IMR-90 (cell line): ENCODE data around the gene ILK. TPM values are rescaled to one million over a fixed set of nuclear protein-coding genes. Genes with fewer than 3 reads are reported as not detected.
A peak's percentile ranks its signal among the peaks of the same experiment; 100 is the strongest.

Source experiments
- ATAC-seq: fragments of 200-7000 bp; cut with Tn5 transposase; 2 replicates; pipeline ENCODE4 v1.9.1; 2020; ENCODE audit warnings: low read depth, mild to moderate bottlenecking, moderate library complexity
- BruUV-seq: library from RNA; stranded (reverse); fragments of 400-500 nt; replicated peaks from 2 replicates; lab custom pipeline; 2021; lab: Mats Ljungman, UMichigan
- CTCF ChIA-PET: fragments of 300-600 bp; formaldehyde crosslinking; extraction: SDS; loops from one replicate; lab custom pipeline; 2021; ENCODE audit warnings: antibody characterized with exemption; lab: Yijun Ruan, JAX
- POLR2A ChIA-PET: fragments of 300-600 bp; sonication (Branson Sonifier 250); formaldehyde crosslinking; loops from one replicate; lab custom pipeline; 2022; ENCODE audit warnings: antibody characterized with exemption; ENCODE audit not compliant: unreplicated experiment; lab: Charles Lee
- DNase-seq: peaks from one replicate; pipeline ENCODE4 v3.0.0; 2013
- H2AFZ ChIP-seq: replicated peaks from 2 replicates; pipeline ENCODE3; 2013; ENCODE audit warnings: low read length, mild to moderate bottlenecking; ENCODE audit not compliant: poor library complexity
- H2AK5ac ChIP-seq: 2 replicates; pipeline ENCODE4 v1.6.1; 2013; ENCODE audit warnings: low read depth, low read length, inconsistent platforms
- H2AK9ac ChIP-seq: replicated peaks from 2 replicates; pipeline ENCODE3; 2013; ENCODE audit warnings: mild to moderate bottlenecking, low read depth, low read length, moderate library complexity; ENCODE audit not compliant: poor library complexity
- H2BK120ac ChIP-seq: 2 replicates; pipeline ENCODE4 v1.6.1; 2013; ENCODE audit warnings: low read depth, low read length, inconsistent platforms
- H2BK15ac ChIP-seq: 3 replicates; pipeline ENCODE4 v1.6.1; 2013; ENCODE audit warnings: low read depth, low read length, inconsistent platforms
- H2BK20ac ChIP-seq: 2 replicates; pipeline ENCODE4 v1.6.1; 2013; ENCODE audit warnings: low read depth, mild to moderate bottlenecking, inconsistent platforms, low read length, moderate library complexity
- H2BK5ac ChIP-seq: 2 replicates; pipeline ENCODE4 v1.6.1; 2013; ENCODE audit warnings: mild to moderate bottlenecking, low read depth, low read length, inconsistent platforms; ENCODE audit not compliant: poor library complexity, severe bottlenecking
- H3K14ac ChIP-seq: replicated peaks from 2 replicates; pipeline ENCODE4 v1.6.1; 2013; ENCODE audit warnings: low read depth, low read length, inconsistent platforms
- H3K18ac ChIP-seq: 2 replicates; pipeline ENCODE4 v1.6.1; 2013; ENCODE audit warnings: low read depth, low read length, control low read depth
- H3K23ac ChIP-seq: 2 replicates; pipeline ENCODE4 v1.6.1; 2013; ENCODE audit warnings: low read depth, low read length, inconsistent platforms
- H3K27ac ChIP-seq: 2 replicates; pipeline ENCODE4 v1.5.1; 2013; ENCODE audit warnings: mild to moderate bottlenecking, control low read depth, low read length; ENCODE audit not compliant: insufficient read depth
- H3K27me3 ChIP-seq: 2 replicates; pipeline ENCODE4 v1.6.1; 2013; ENCODE audit warnings: low read length; ENCODE audit not compliant: control insufficient read depth, insufficient read depth
- H3K36me3 ChIP-seq: 2 replicates; pipeline ENCODE4 v1.6.1; 2013; ENCODE audit warnings: low read length, mixed read lengths; ENCODE audit not compliant: control insufficient read depth, insufficient read depth
- H3K4ac ChIP-seq: 2 replicates; pipeline ENCODE4 v1.6.1; 2013; ENCODE audit warnings: low read depth, low read length, inconsistent platforms
- H3K4me1 ChIP-seq: 2 replicates; pipeline ENCODE4 v1.6.1; 2013; ENCODE audit warnings: low read length, mixed read lengths; ENCODE audit not compliant: control insufficient read depth, insufficient read depth
- H3K4me2 ChIP-seq: 2 replicates; pipeline ENCODE4 v1.6.1; 2013; ENCODE audit warnings: low read depth, mild to moderate bottlenecking, control low read depth, low read length, moderate library complexity
- H3K4me3 ChIP-seq: 2 replicates; pipeline ENCODE4 v1.5.1; 2013; ENCODE audit warnings: low read depth, mild to moderate bottlenecking, control low read depth, low read length, moderate library complexity; ENCODE audit not compliant: insufficient read depth
- H3K56ac ChIP-seq: 2 replicates; pipeline ENCODE4 v1.6.1; 2013; ENCODE audit warnings: low read length, inconsistent platforms; ENCODE audit not compliant: insufficient read depth; ENCODE audit errors: extremely low read depth
- H3K79me1 ChIP-seq, 2 experiments: 2 replicates each; pipeline ENCODE4 v1.6.1; 2013; ENCODE audit warnings: low read length in 2 of 2, inconsistent platforms in 1 of 2, low read depth in 1 of 2
- H3K9ac ChIP-seq: 2 replicates; pipeline ENCODE4 v1.6.1; 2013; ENCODE audit warnings: low read depth, low read length, control low read depth
- H3K9me1 ChIP-seq: 2 replicates; pipeline ENCODE4 v1.6.1; 2013; ENCODE audit warnings: low read length, inconsistent platforms; ENCODE audit not compliant: insufficient read depth
- H3K9me3 ChIP-seq: 2 replicates; pipeline ENCODE4 v1.6.1; 2013; ENCODE audit warnings: low read length; ENCODE audit not compliant: control insufficient read depth, insufficient read depth
- H4K20me1 ChIP-seq: 2 replicates; pipeline ENCODE4 v1.6.1; 2013; ENCODE audit warnings: low read length, inconsistent platforms; ENCODE audit not compliant: insufficient read depth
- H4K5ac ChIP-seq: 2 replicates; pipeline ENCODE4 v1.6.1; 2013; ENCODE audit warnings: mild to moderate bottlenecking, low read depth, low read length, control low read depth
- H4K8ac ChIP-seq, 2 experiments: 2 replicates each; pipeline ENCODE4 v1.6.1; 2013; ENCODE audit warnings: low read depth in 2 of 2, low read length in 2 of 2, control low read depth in 1 of 2, inconsistent platforms in 1 of 2
- H4K91ac ChIP-seq: 2 replicates; pipeline ENCODE4 v1.6.1; 2013; ENCODE audit warnings: low read depth, low read length, inconsistent platforms; ENCODE audit not compliant: insufficient read depth
- ELK1 ChIP-seq: fragments of 150-350 bp; IDR thresholded peaks from 2 replicates; pipeline ENCODE4 v1.6.1; 2016; ENCODE audit warnings: low read depth, mild to moderate bottlenecking, low read length, moderate library complexity, borderline replicate concordance
- MAFK ChIP-seq: IDR thresholded peaks from 2 replicates; pipeline ENCODE4 v1.6.1; 2012; ENCODE audit warnings: low read depth, low read length, improper control_type of control experiment
- MAZ ChIP-seq: IDR thresholded peaks from 2 replicates; pipeline ENCODE4 v1.6.1; 2012; ENCODE audit warnings: low read depth, mild to moderate bottlenecking, low read length, improper control_type of control experiment, moderate library complexity, borderline replicate concordance
- NFE2L2 ChIP-seq: fragments of 150-350 bp; IDR thresholded peaks from 2 replicates; pipeline ENCODE4 v1.6.1; 2016; ENCODE audit warnings: low read depth, mild to moderate bottlenecking, low read length
- RCOR1 ChIP-seq: IDR thresholded peaks from 2 replicates; pipeline ENCODE4 v1.6.1; 2012; ENCODE audit warnings: mild to moderate bottlenecking, low read length, improper control_type of control experiment; ENCODE audit not compliant: insufficient replicate concordance
- RFX5 ChIP-seq: IDR thresholded peaks from 2 replicates; pipeline ENCODE4 v1.8.0; 2012; ENCODE audit warnings: low read depth, mild to moderate bottlenecking, low read length, moderate library complexity
- WGBS, 2 experiments: methylation state at CpG; one replicate each; pipeline versions ENCODE4 v1.1.5 to v1.1.7; 2013; ENCODE audit warnings: missing lambda C conversion rate in 2 of 2; ENCODE audit not compliant: insufficient read length in 1 of 2; ENCODE audit errors: extremely low coverage in 2 of 2; 5-methylcytosine and 5-hydroxymethylcytosine counted together
- dilution Hi-C: fragments of 300-500 bp; cut with HindIII; formaldehyde crosslinking; loops from one replicate; pipeline ENCODE4 v1.14.3; 2018; ENCODE audit warnings: low sequenced_read_pairs; ENCODE audit not compliant: unreplicated experiment
- in situ Hi-C: fragments of 300-500 bp; cut with MboI; formaldehyde crosslinking; loops from 3 replicates; pipeline ENCODE4 v1.14.3; 2019; ENCODE audit warnings: low sequenced_read_pairs, inconsistent platforms, mixed read lengths
- intact Hi-C: fragments of 100-400 bp; cut with micrococcal nuclease; formaldehyde crosslinking; loops from 2 replicates; pipeline ENCODE4 v1.10.0; 2022
- polyA plus RNA-seq, 3 experiments: library from polyadenylated mRNA; depleted of rRNA; stranded (reverse); fragments of >200 nt; gene quantifications; 2 replicates each; pipeline ENCODE4 v1.2.3, GENCODE V29; 2012; ENCODE audit warnings: low replicate concordance in 1 of 3
- total RNA-seq: library from RNA; depleted of rRNA; stranded (reverse); fragments of >200 nt; gene quantifications from 2 replicates; pipeline ENCODE4 v1.2.3, GENCODE V29; 2012

Gene ILK
- total and polyA plus RNA-seq, 2 of the 4 experiments (the other 2 are of a cell fraction) = 339 to 389 TPM

GRCh38 chr11:6616596-6617250, 13.1 kb downstream of the ILK start:
- peaks cover 9 to 57% of the 10 kb centered on the region in 2 experiments for H3K79me1 ChIP-seq
- no peak for TF ChIP-seq ELK1
- TF ChIP-seq MAZ = no peak
- no peak for TF ChIP-seq RFX5
- TF ChIP-seq NFE2L2 = no peak
- no peak for TF ChIP-seq MAFK
- TF ChIP-seq RCOR1 = no peak
- H3K9me1 ChIP-seq = peaks cover 19% of the 10 kb centered on the region
- H2BK5ac ChIP-seq = peak overlapping the region; percentile 9
- H3K9ac ChIP-seq = no peak overlapping the region
- H3K27me3 ChIP-seq = no peaks in the 10 kb centered on the region
- H3K56ac ChIP-seq = no peak overlapping the region
- peak overlapping the region; percentile 1 for H2AFZ ChIP-seq
- H3K4me1 ChIP-seq = peaks cover 9% of the 10 kb centered on the region
- ChIA-PET CTCF (interaction anchor here (0.8 kb wide), 1 partner anchor 12 kb away, joined by 3 read pairs; no protein-coding TSS in a partner anchor), POLR2A (interaction anchor here (1.1 kb wide), 1 partner anchor 8 kb away, joined by 4 read pairs; no protein-coding TSS in a partner anchor)
- H3K4me2 ChIP-seq = no peak overlapping the region
- H3K4ac ChIP-seq = peak overlapping the region; percentile 75
- H2AK5ac ChIP-seq = peak overlapping the region; percentile 43; the same call in 1 of the 2 replicates
- DNase-seq = no peak
- no peak overlapping the region for H3K27ac ChIP-seq
- dilution Hi-C loops (no loop called here), in situ Hi-C loops (loop anchor here (5.0 kb wide), 1 partner anchor 66 kb away; the partner anchor contains the start of gene MRPL17), intact Hi-C loops (loop anchor here (5.0 kb wide), 1 partner anchor 141 kb away; no protein-coding TSS in a partner anchor)
- H3K23ac ChIP-seq = no peak overlapping the region
- H4K5ac ChIP-seq = no peak overlapping the region
- BruUV-seq = TSS peak; percentile 4
- no peak overlapping the region for H2BK120ac ChIP-seq
- no peak for ATAC-seq
- no peak overlapping the region for H3K14ac ChIP-seq
- no peak overlapping the region; the same call in none of the 2 replicates for H4K91ac ChIP-seq
- 0 out of 4 replicates have a peak overlapping the region, but pooled peaks of 1 of the 2 experiments have one; percentile 19 for H4K8ac ChIP-seq
- H2AK9ac ChIP-seq = no peak overlapping the region
- H3K18ac ChIP-seq = no peak overlapping the region
- H2BK20ac ChIP-seq = no peak overlapping the region
- H3K36me3 ChIP-seq = peaks cover 24% of the 10 kb centered on the region; the same call in 1 of the 2 replicates
- 80% methylated on average over 1 of the region's 14 CpGs; no CpG with 5 or more reads in 1 of the 2 experiments for WGBS, 2 experiments
- H2BK15ac ChIP-seq = no peak overlapping the region
- no peaks in the 10 kb centered on the region for H3K9me3 ChIP-seq
- peaks cover 12% of the 10 kb centered on the region for H4K20me1 ChIP-seq
- H3K4me3 ChIP-seq = no peak overlapping the region
